Measurements from ENCODE around the gene MRS2. TPM values are rescaled to one million over a fixed set of nuclear protein-coding genes. Genes with fewer than 3 reads are reported as not detected.

The MRS2 gene
- total RNA-seq, 1 experiment from 2014 or later = 24.4 TPM

DNA sequence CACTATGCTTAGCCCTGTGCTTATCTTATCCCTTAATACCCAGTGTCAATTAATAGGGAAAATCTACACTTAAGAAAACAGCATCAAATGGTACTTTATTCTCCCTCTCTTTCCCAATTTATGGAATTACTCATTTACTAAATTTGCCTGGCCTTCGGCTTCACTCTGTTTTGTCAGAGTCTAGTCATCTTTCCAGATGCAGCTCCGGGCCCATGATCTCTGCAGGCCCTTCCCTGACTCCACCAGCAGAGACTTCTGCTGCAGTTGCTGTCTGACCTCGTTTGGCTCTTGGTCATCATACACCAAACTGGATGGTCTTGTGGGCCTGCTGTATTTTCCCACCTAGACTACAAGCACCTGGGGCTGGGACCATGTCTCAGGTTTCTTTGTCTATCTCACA, 27.4 kb downstream of the MRS2 start:
- no peak for DNase-seq (ENCODE audit: low read depth)

GRCh38 chr6:24431045-24431451, 28.3 kb downstream of the MRS2 start:
- DNase-seq (ENCODE audit: low read depth) = peak; percentile 48

- no peak for DNase-seq (ENCODE audit: low read depth)
Measured at GRCh38 chr6:24432611-24433010, 29.9 kb downstream of the MRS2 start.

GRCh38 chr6:24436979-24437378, 34.2 kb downstream of the MRS2 start:
- no peak for DNase-seq (ENCODE audit: low read depth)

GRCh38 chr6:24439858-24440539, 37.3 kb downstream of the MRS2 start:
- DNase-seq (ENCODE audit: low read depth) = no peak

GRCh38 chr6:24440897-24441598, 38.3 kb downstream of the MRS2 start:
- DNase-seq (ENCODE audit: low read depth) = no peak

DNA sequence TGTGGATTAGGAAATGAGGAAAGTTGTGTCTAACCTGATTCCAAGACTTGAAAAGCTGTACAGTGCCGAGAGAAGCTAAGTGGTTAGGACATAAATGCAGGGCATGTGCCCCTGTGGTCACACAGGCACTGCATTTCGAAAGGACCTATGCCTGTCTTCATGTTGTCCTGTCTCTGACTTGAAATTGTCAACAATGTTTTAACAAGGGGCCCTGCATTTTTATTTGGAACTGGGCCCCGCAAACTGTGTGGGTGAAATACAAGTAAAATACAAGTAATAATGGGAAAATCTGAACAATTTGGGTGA, 38.8 kb downstream of the MRS2 start:
- no peak for DNase-seq (ENCODE audit: low read depth)

GRCh38 chr6:24444588-24444987, 41.9 kb downstream of the MRS2 start:
- no peak for DNase-seq (ENCODE audit: low read depth)

GRCh38 chr6:24445704-24446103, 43.0 kb downstream of the MRS2 start:
- DNase-seq (ENCODE audit: low read depth) = no peak

DNA sequence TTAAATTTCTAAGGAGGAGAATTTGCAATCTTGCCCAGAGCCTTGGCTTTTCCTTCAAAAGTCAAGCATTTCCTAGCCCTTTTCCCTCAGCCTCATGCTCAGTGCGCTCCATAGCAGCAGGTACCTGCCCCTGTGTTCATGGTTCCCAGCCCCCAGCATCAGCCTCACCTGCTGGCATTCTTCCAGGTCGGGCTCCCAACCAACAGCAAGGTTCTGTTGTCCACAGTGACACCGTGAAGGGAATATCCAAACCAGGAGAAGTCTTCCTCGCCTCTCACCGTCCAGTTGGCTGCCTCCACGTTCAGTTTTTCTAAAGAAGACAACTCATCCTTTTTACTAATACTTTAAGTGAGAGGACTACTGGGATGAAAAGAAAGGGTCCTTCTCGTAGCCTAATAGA, 43.9 kb downstream of the MRS2 start:
- DNase-seq (ENCODE audit: low read depth) = no peak

- no peak for DNase-seq (ENCODE audit: low read depth)
Measured at GRCh38 chr6:24448396-24448795, 45.7 kb downstream of the MRS2 start.

DNA sequence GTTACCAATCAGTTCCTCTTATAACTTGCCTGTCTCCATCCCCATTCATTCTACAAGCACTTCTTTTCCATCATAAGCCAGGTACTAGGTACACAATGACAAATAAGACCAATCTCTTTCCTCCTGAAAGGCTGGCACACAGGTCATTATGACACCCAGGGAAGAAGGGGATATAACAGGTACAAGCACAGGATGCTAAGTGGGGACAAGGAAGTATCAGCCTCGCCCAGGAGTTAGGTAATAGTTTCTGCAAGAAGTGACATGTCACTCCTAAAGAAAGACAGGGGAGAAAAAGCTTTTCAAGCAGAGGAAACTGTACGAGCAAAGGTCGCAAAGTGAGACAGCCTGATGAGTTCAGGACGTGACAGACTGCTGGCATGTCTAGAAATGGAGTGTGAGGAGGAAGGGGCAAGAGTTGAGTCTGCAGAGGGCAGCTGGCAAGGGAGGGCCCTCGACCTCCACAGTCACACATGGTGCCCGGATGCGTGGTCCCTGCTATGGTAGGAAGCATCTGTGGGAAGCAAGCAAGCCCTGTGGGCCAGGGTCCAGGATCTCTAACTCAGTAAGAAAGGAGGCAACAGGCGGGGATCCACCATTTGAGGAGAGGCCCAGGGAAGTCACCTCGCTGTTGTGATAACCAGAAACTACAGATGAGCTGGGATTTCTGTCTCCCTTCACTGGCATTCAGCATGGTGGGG, 46.2 kb downstream of the MRS2 start:
- no peak for DNase-seq (ENCODE audit: low read depth)

GRCh38 chr6:24451581-24452388, 49.0 kb downstream of the MRS2 start:
- DNase-seq (ENCODE audit: low read depth) = no peak

DNA sequence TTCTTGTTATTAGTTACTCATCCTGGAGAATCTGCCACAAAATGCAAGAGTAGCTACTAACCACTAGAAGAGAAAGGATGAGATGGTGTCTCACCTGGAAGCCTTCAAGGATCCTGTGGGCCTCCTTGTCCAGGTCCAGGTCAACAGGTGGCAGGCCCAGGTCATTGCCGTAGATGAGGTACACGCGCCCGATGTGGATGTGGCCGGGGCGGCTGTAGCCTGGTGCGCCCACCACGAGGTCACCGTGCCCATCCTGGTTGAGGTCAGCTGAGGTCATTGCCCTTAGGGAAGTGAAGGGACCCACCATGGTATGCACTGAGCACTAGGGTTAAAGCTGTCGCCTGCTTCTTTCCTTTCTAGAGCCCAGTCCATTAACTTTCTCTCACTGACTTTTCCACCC, 51.2 kb downstream of the MRS2 start:
- no peak for DNase-seq (ENCODE audit: low read depth)

DNA sequence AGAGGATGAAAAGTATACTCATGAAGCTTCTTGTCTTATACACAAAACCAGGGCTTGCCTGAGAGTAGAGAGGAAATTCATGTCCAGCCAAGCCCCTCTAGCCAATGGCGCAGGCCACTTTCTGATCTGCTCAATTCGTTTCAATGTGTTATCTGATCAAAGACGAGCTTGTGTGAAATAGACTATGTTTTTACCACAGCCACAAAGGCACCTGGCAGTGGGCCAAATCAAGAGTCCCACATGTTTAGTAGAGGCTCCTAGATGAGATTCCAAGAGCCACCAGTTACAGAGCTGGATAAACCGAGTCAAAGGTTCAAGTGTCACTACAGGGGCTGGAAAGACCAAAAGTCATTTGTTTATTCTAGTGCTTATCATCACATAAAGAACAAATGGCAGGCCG, 51.7 kb downstream of the MRS2 start:
- DNase-seq (ENCODE audit: low read depth) = no peak

GRCh38 chr6:24455061-24455460, 52.3 kb downstream of the MRS2 start:
- DNase-seq (ENCODE audit: low read depth) = no peak

DNA sequence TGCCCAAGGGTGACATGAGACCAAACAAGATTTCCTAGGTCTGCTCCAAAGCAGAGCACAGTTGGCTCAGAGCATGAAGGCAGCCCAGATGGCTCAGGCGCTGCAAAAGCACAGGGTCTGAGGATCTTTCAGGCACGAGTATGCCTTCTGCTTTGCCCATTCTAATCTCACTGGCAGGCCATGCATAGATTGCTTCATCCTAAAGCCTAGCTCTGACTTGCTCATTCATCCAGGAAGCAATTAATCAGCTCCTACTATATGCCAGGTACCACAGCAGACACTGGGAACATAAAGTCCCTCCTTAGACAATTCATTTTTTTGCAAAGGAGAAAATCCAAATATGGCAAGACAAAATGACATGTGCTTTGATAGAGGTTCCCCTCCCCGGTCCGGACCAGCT, 55.4 kb downstream of the MRS2 start:
- DNase-seq (ENCODE audit: low read depth) = no peak

- DNase-seq (ENCODE audit: low read depth) = no peak
Measured at GRCh38 chr6:24458941-24459340, 56.2 kb downstream of the MRS2 start.

GRCh38 chr6:24460966-24461365, 58.2 kb downstream of the MRS2 start:
- DNase-seq (ENCODE audit: low read depth) = no peak

- no peak for DNase-seq (ENCODE audit: low read depth)
Measured at GRCh38 chr6:24464253-24465038, 61.7 kb downstream of the MRS2 start.

DNA sequence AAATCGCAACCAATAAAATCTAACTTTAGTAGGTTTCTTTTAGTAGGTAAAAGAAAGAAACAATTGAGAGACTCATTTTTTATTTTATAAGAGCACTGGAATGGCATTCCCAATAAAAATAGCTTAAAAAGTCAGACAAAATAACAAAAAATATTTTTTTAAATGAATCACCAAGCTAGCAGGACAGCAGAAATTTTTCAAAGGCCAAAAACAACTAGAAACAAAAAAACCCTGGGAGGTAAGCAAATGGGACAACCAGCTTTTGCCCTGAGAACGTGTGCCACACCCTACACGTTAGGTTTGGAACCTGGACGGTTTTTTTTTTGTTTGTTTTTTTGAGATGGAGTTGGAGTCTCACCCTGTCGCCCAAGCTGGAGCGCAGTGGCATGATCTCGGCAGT, 67.1 kb downstream of the MRS2 start:
- DNase-seq (ENCODE audit: low read depth) = no peak

DNA sequence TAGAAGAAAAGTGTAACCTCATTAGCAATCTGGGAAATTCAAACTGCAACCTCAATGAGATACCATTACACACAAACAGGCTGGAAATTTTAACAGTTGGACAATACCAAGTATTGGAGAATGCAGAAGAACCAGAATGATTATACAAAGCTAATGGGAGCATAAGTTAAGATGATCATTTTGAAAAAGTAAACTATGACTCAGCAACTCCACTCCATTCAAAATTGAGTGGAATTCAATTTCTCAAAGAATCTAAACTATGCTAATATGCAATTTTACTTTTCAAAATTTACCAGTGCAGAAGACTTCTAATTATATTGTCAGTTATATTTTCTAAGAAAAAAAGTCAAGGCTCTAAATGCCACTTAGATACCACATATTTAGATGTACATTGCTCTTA, 69.4 kb downstream of the MRS2 start:
- DNase-seq (ENCODE audit: low read depth) = no peak

Measured in RPMI7951 (cell line).